ENCODE results near the gene RPS6KA2.

DNA sequence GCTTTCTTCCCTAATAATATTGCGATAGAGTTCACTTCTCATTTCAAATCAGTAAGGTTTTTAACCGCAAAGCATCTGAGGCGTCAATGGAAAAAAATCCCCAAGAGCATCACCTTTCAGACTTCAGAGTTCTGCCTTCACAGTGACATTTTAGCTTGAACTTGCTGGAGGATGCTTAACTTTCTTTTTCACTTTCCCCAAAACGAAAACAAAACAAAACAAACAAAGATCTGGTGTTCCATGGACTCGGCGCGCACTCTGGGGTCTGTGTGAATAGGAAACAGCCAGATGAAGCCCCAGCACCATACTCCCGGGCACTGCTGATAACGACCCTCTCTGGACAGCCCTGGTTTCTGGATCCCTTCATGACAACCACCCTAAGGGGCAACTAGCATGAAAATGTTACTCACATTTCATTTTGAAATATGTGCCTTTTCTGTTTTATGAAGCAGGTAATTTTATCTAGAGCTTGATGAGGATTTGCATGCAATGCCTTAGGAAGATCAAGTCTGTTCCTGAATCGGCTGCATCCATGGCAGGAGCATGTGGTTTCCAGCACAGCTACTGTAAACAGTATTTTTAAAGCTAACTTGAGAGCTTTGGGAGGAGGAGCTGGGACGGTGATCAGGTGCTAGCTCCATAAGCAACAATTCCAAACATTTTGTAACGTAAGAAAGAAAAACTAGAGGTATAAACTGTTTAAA, 85.0 kb downstream of the RPS6KA2 start:
- TF ChIP-seq POLR2A (IDR thresholded peaks at IDR 0.05) (no peak), EP300 (IDR thresholded peaks at IDR 0.05) (no peak)
- TF ChIP-seq, protein P1, sequence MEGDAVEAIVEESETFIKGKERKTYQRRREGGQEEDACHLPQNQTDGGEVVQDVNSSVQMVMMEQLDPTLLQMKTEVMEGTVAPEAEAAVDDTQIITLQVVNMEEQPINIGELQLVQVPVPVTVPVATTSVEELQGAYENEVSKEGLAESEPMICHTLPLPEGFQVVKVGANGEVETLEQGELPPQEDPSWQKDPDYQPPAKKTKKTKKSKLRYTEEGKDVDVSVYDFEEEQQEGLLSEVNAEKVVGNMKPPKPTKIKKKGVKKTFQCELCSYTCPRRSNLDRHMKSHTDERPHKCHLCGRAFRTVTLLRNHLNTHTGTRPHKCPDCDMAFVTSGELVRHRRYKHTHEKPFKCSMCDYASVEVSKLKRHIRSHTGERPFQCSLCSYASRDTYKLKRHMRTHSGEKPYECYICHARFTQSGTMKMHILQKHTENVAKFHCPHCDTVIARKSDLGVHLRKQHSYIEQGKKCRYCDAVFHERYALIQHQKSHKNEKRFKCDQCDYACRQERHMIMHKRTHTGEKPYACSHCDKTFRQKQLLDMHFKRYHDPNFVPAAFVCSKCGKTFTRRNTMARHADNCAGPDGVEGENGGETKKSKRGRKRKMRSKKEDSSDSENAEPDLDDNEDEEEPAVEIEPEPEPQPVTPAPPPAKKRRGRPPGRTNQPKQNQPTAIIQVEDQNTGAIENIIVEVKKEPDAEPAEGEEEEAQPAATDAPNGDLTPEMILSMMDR (IDR thresholded peaks at IDR 0.05): no peak
